ENCODE results near the gene SPARC. TPM values are rescaled to one million over a fixed set of nuclear protein-coding genes. Genes with fewer than 3 reads are reported as not detected.
A peak's percentile ranks its signal among the peaks of the same experiment; 100 is the strongest.

The SPARC gene
- total and polyA plus RNA-seq, 4 donors: 145 to 1,186 (median 918) TPM

GRCh38 chr5:151656311-151656710, 30.4 kb downstream of the SPARC start:
- WGBS, 2 donors: 93 to 97% methylated on average over 4 of the region's 4 CpGs
- Histone ChIP-seq H3K27ac (ENCODE audit: low read depth in 1 of 2, low read length in 1 of 2) (no peak overlapping the region), H3K4me1 (ENCODE audit: control insufficient read depth in 5 of 5, insufficient read depth in 5 of 5, low read length in 5 of 5) (peaks cover 0 to 5% (median 0%) of the 10 kb centered on the region in 5 donors), H3K4me3 (no peak overlapping the region), H3K9me3 (ENCODE audit: control insufficient read depth in 4 of 4, insufficient read depth in 3 of 4, low read length in 3 of 4) (no peaks in the 10 kb centered on the region), H3K27me3 (ENCODE audit: control insufficient read depth in 3 of 3, insufficient read depth in 3 of 3, low read length in 2 of 3) (no peaks in the 10 kb centered on the region), H3K36me3 (ENCODE audit: control insufficient read depth in 4 of 4, insufficient read depth in 4 of 4, low read length in 4 of 4) (no peaks in the 10 kb centered on the region), H3K9ac (ENCODE audit: insufficient read depth in 1 of 2, low read length in 2 of 2) (no peak overlapping the region)
- DNase-seq (no peak), ATAC-seq (ENCODE audit: insufficient read depth, low FRiP score) (no peak)
- no peak for TF ChIP-seq CTCF (IDR thresholded peaks at IDR 0.05; ENCODE audit: control extremely low read depth, extremely low read depth)

- WGBS, 2 donors: 0 to 1% methylated on average over 6 of the region's 6 CpGs
- H3K27me3 ChIP-seq (ENCODE audit: control insufficient read depth in 3 of 3, insufficient read depth in 3 of 3, low read length in 2 of 3): no peaks in the 10 kb centered on the region
- peak; percentile 80 to 84 (median 82) for DNase-seq
- no peak overlapping the region for H3K27ac ChIP-seq (ENCODE audit: low read depth in 1 of 2, low read length in 1 of 2)
- no peaks in the 10 kb centered on the region for H3K9me3 ChIP-seq (ENCODE audit: control insufficient read depth in 4 of 4, insufficient read depth in 3 of 4, low read length in 3 of 4)
- no peaks in the 10 kb centered on the region for H3K4me1 ChIP-seq (ENCODE audit: control insufficient read depth in 5 of 5, insufficient read depth in 5 of 5, low read length in 5 of 5)
- H3K4me3 ChIP-seq: no peak overlapping the region
- H3K9ac ChIP-seq (ENCODE audit: insufficient read depth in 1 of 2, low read length in 2 of 2): no peak overlapping the region
- no peaks in the 10 kb centered on the region for H3K36me3 ChIP-seq (ENCODE audit: control insufficient read depth in 4 of 4, insufficient read depth in 4 of 4, low read length in 4 of 4)
- TF ChIP-seq CTCF (IDR thresholded peaks at IDR 0.05; ENCODE audit: control extremely low read depth, extremely low read depth): peak; percentile 75
- peak; percentile 71 for ATAC-seq (ENCODE audit: insufficient read depth, low FRiP score)
These were observed 34.6 kb downstream of the SPARC start for GRCh38 chr5:151651997-151652645.

- Histone ChIP-seq H3K9me3 (ENCODE audit: control insufficient read depth in 4 of 4, insufficient read depth in 3 of 4, low read length in 3 of 4) (no peaks in the 10 kb centered on the region), H3K36me3 (ENCODE audit: control insufficient read depth in 4 of 4, insufficient read depth in 4 of 4, low read length in 4 of 4) (no peaks in the 10 kb centered on the region), H3K27ac (ENCODE audit: low read depth in 1 of 2, low read length in 1 of 2) (no peak overlapping the region), H3K27me3 (ENCODE audit: control insufficient read depth in 3 of 3, insufficient read depth in 3 of 3, low read length in 2 of 3) (no peaks in the 10 kb centered on the region), H3K4me1 (ENCODE audit: control insufficient read depth in 5 of 5, insufficient read depth in 5 of 5, low read length in 5 of 5) (no peaks in the 10 kb centered on the region), H3K9ac (ENCODE audit: insufficient read depth in 1 of 2, low read length in 2 of 2) (no peak overlapping the region), H3K4me3 (no peak overlapping the region)
- WGBS, 2 donors: 79 to 83% methylated on average over 7 of the region's 7 CpGs
- ATAC-seq (ENCODE audit: insufficient read depth, low FRiP score): no peak
- no peak for DNase-seq
- TF ChIP-seq CTCF (IDR thresholded peaks at IDR 0.05; ENCODE audit: control extremely low read depth, extremely low read depth): no peak
These were observed 37.7 kb downstream of the SPARC start for GRCh38 chr5:151648988-151649387.

- Histone ChIP-seq H3K27me3 (ENCODE audit: control insufficient read depth in 3 of 3, insufficient read depth in 3 of 3, low read length in 2 of 3) (no peaks in the 10 kb centered on the region), H3K4me3 (no peak overlapping the region), H3K9me3 (ENCODE audit: control insufficient read depth in 4 of 4, insufficient read depth in 3 of 4, low read length in 3 of 4) (no peaks in the 10 kb centered on the region), H3K36me3 (ENCODE audit: control insufficient read depth in 4 of 4, insufficient read depth in 4 of 4, low read length in 4 of 4) (no peaks in the 10 kb centered on the region), H3K9ac (ENCODE audit: insufficient read depth in 1 of 2, low read length in 2 of 2) (no peak overlapping the region), H3K4me1 (ENCODE audit: control insufficient read depth in 5 of 5, insufficient read depth in 5 of 5, low read length in 5 of 5) (no peaks in the 10 kb centered on the region), H3K27ac (ENCODE audit: low read depth in 1 of 2, low read length in 1 of 2) (no peak overlapping the region)
- DNase-seq (no peak), ATAC-seq (ENCODE audit: insufficient read depth, low FRiP score) (no peak)
- TF ChIP-seq CTCF (IDR thresholded peaks at IDR 0.05; ENCODE audit: control extremely low read depth, extremely low read depth): no peak
- WGBS, 2 donors: 95 to 97% methylated on average over 2 of the region's 2 CpGs
These were observed 38.6 kb downstream of the SPARC start for GRCh38 chr5:151648089-151648488.

All from lung (tissue), 12 donors.